NCI-H748 (cell line): ENCODE measurements around the gene GABPB1.
A peak's percentile ranks its signal among the peaks of the same experiment; 100 is the strongest.

Source experiments
- DNase-seq: peaks from one replicate; lab custom pipeline; 2025; ENCODE audit not compliant: unreplicated experiment; lab: John Stamatoyannopoulos, UW

Gene GABPB1

DNA sequence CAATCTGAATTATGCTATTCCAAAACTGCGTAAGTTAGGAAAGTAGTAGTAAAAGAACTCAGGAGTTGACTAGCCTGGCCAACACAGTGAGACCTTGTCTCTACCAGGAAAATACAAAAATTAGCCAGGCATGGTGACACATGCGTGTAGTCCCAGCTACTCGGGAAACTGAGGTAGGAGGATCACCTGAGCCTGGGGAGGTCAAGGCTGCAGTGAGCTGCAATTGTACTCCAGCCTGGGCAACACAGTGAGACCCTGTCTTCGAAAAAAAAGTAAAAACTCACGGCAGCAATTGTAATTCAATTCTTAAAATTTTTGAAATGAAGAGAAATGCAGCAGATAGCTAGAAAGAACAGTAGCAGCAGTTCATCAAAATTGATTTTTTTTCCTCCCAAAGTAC is 9.7 kb downstream of the GABPB1 start:
- DNase-seq, result no peak

DNA sequence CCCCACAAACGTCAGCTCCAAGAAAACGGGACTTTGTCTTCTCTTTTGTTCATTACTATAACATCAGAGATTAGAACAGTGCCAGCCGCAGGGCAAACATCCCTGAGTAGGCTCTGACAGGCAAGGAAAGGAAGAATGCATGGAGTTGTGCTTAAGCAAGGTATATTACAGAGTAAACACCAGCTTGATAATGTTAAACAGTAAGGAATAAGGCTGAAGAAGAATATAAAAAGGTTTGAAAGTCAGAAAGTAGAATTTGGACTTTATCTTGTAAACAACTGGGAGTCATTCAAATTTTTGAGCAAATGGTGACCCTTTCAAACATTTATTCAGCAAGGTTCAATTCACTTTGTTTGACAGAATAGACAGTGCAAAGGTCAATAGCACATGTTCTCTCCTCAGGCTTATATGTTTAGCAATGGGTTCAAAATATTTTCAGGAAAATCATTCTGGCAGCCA is 11.0 kb downstream of the GABPB1 start:
- DNase-seq, result no peak

DNA sequence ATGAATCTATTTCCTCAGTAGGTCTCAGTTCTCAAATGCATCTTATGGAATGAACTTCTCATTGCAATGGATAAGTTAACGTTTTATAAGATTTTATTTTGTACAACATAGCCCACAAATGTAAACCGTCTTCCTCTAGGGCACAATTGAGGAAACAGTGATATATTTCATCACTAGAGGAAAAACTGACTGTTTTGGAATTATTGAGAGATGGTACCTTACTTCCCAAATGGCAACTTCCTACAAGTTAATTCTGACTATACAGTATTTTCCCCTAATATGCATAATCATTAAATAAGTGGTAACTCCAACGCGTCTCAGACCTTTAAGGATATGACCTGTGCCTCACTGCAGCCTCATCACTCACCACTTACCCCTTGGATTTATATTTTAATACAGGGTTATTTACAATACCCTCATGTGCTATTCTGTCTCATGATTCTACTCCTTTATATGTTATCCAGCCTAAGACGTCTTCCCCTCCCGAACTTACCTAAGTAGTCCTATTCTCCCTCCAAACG is 13.3 kb downstream of the GABPB1 start:
- DNase-seq, result no peak

DNA sequence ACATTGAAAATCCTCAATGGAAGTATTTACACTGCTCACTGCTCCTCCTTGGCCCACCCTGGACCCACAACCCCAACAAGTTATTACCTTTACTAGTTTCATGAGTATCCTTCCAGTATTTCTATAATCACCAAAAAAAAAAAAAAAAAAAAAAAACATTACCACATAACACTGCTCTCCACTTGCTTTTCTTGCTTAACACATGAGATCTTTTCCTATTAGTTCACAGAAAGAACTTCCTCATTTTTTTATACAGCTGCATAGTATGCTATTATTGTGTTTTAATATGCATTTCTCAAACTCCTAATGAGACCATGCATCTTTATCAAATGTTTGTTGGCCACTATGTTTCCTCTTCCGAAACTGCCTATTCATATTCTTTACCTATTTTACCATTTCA is 14.6 kb downstream of the GABPB1 start:
- DNase-seq, result no peak

DNA sequence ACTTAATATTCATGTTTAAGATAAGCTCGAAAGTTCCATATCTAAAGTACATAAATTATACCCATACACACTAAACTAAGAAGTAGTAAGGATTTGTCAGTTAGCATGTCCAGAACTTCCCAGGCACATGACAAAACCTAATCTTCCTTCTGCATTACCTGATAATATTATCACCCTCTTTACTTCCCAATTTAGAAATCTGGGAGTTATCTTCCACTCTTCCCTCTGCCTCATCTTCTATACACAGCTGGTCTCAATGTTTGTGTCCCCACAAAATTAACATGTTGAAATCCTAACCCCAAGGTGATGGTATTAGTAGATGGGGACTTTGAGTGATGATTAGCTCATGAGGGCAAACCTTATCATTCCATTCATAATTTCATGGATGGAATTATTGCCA is 15.3 kb downstream of the GABPB1 start:
- no peak for DNase-seq

DNA sequence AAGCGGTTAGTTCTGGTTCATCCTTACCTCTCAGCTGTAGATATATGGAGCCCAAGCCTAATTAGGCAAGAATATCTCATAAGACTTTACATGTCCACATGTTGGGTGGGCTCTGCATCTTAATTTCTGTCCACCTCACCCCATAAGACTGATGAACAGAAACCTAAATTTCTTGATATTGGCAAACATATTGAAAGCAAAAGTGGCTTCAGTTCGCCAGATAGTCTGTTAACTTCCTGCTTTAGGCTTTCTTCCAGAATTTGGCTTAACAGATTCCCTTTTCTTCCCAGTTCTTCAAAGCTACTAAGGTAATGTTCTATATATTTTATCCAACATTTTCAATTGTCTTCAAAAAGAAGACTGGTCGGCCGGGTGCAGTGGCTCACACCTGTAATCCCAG is 19.7 kb downstream of the GABPB1 start:
- DNase-seq, result no peak

DNA sequence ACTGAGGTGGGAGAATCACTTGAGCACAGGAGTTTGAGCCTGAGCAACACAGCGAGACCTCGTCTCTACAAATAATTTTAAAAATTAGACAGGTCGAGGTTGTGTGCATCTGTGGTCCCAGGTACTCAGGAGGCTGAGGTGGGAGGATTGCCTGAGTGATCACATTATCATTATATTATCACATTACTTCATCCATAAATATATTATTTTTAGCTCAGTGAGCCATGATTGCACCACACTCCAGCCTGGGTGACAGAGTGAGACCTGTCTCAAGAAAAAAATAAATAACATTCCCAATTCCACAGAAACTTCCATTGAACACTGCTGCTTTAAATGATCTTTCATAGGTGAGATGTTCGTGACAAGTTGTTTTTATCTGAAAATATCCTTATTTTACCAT is 21.8 kb downstream of the GABPB1 start:
- DNase-seq, result no peak

DNA sequence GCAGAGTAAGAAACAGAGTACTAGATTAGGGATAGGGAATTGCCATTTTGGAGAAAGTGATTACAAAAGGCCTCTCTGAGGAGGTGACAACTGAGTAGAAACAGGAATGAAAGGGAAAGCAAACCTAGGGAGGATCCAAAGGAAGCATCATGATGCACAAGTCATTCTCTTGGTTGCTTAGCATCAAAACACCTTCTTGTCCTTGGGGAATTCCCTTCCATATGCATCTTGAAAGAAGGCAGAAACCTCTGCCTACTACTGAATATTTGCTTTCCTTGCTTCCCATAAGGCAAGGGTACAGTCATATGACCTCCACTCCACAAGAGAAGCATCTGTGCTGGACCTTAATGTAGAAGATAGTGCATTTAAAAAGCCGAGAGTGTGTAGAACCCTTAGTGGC is 24.1 kb downstream of the GABPB1 start:
- DNase-seq, result no peak

DNA sequence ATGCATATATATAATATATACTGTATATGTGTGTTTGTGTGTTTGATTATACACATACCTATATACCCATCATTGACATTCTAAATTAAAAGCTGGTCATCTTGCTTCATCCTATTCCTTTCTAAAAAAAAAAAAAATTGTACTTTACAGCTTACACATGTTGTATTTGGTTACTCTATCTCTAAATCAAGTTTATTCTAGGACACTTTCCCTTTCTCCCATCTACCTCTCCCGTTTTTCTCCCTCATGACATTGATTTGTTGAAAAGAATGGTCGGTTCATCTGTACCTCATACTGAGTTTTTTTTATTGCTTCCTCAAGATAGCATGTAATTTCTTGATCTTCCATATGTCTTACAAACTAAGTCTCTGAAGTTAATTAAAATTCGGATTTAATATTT is 26.9 kb downstream of the GABPB1 start:
- DNase-seq, result no peak

DNA sequence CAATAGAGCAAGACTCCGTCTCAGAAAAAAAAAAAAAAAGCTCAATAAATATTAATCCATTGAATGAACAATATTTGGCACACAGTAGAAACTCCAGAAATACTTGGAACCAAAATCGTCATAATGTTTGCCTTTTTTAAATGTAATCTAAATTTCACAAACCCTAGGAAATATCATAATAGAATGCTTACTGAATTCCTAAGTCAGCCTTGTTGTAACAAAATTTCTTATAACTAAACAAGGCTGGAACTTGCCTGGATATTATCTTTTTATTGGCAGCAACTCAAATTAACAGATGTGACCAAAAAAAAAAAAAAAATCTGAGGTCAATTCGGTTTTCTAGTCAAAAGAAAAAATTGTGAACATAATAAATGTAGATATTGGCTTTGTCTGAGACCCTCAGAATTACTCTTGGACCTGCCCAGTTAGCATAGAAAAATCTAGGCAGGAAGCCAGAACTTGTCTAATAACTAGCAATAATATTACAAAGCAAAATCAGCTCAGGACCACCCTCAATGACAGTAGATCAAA is 33.3 kb downstream of the GABPB1 start:
- no peak for DNase-seq

DNA sequence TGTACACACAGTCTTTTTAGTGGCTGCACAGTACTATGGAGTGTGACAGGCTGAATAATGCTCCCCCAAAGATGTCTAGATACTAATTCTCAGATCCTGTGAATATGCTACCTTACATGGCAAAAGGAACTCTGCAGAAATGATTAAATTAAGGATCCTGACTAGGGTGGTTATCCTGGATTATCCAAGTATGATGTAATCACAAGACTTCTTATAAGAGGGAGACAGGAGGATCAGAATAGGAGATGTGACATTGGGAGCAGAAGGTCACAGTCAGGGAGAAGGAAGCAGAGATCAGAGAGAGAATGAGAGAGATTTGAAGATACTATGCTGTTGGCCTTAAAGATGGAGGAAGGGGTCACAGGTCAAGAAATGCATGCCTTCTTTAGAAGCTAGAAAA is 34.5 kb downstream of the GABPB1 start:
- DNase-seq, result no peak

DNA sequence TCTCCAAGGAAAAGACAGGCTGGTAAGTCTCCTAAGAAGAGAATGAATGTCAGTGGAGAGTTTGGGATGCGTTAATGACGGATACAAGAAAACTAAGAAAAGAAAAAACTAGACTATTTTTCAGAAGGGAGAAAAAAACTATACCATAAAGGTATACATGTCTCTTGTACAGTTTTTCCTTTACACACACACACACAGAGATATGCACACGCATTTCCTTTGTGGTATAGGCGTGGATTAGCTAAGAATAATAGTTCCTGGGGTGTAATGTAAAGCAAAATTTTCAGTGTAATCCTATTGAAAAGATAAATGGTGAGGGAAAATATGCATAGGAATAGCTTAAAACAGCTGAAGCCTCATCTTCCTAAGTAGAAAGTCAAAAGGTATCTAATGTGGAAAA is 36.3 kb downstream of the GABPB1 start:
- DNase-seq, result no peak

DNA sequence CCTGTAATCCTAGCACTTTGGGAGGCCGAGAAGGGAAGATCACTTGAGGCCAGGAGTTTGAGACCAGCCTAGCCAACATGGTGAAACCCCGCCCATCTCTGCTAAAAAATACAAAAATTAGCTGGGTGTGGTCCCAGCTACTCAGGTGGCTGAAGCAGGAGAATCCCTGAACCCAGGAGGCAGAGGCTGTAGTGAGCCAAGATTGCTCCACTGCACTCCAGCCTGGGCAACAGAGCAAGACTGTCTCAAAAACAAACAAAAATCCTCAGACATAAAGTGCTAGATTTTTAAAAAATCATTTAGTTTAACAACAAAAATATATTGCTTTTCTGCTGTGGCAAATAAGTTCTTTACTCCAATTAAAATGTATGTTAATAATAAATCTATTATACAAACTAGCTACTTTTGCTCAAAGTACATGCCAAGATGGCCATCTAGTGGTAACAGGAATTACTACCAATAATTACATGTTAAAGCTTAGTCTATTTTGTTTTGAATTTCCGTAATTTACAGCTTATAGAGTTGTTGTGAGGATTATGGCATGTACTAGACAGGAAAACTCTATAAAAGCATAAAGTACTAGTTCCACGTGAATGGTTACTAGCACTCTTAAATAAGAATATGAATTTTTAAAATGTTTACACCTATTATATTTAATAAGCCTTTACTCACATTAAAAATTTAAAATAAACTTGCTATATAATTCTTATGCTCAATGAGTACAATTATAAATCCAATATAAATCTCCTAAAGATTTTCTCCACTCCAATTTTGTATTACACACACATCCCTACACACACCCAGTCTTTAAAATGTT is 39.0 kb downstream of the GABPB1 start:
- peak; percentile 29 for DNase-seq

DNA sequence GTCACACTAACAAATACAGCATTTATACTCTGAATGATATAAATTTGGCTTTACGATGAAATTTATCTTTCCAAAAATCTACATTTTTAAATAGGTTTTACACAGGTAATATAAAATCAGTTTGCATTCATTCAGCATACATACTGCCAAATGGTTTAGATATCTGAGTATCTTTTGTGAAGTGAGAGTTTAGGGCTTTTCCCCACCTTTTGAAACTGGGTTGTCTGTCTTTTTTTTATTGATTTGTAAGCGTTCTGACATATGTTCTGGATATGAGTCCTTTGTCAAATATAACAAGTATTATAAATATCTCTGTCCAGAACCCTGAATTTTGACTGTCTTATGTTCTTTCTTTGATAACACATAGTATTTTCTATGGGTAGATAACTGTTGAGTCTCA is 42.4 kb downstream of the GABPB1 start:
- DNase-seq, result no peak

DNA sequence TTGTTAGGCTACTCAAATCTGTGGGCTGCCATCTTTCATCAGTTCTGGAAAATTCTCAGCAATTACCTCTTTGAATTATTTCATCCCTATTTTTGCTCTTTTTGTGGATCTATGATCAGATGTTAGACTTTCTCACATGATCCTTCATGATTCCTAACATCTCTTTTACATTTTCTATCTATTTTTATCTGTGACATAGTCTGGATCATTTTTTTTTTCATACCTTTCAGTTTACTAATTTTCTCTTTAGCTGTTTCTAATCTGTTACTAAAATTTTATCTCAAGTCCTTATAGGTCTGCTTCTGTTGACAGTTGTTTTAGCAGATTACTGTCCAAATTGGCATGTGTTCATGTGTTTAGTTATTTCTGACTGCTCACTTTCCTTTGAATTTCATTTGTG is 47.2 kb downstream of the GABPB1 start:
- no peak for DNase-seq

DNA sequence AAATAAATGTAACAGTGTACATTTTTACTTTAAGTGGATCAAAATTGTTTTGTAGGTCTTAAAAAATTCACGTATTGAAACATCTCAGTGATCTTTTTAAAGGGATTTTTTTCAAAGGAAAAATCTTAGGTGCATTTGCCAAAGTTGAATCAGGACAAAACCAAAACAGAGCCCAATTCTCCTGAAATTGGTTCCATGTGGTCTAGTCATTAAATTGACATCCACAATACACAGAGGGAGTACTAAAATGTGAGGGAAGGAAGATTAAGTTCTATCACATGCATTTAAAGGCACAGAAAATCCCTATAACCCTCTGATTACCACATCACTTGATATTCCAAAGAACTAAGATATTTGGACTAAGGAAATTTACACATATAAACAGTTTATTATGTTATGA is 50.2 kb downstream of the GABPB1 start:
- no peak for DNase-seq

DNA sequence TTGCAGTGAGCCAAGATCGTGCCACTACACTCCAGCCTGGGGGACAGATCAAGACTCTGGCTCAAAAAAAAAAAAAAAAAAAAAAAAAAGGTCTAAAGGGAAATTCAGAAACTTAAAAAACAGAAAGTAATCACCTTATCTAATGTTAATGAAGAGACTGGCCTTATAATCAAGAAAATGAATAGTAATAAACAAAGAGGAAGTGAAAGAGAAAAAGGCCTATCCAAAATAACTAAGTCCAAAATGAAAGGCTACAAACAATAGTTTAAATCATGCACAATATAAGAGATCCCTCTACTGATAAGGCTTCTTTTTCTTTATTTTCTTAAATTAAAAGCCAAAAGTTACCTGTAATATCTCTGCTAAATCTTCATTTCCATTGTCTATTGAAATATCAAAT is 52.4 kb downstream of the GABPB1 start:
- no peak for DNase-seq

DNA sequence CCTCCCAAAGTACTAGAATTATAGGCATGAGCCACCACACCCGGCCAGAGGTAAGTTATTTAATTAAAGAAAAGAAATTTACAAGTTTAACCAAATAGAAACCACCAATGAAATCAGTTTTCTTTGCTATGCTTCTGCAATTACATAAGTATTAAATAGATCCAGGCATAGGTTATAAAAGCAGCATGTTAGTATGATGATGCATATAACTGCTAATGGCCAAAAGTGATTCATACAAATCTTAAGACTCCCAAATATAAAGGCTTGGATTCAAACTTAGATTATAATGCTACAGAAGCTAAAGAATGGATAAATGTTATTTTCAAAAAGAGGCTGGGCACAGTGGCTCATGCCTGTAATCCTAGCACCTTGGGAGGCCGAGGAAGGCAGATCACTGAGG is 56.7 kb downstream of the GABPB1 start:
- DNase-seq, result no peak

DNA sequence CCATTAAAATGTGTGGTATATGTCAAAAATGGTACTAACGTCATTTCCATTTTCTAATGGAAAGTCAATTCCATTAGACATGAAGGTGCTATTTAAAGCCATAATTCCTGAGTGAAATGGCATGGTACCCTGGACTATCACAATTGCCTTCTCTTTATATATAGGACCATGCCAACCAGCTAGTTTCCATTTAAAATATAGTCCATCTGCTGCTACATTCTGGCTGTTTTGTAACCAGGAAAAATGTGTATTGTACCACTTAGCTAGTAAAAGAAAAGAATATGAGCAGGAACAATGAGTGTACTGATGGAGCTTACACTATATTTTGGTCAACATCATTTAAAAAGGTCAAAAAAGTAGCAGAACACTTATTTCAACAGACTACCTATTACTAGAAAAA is 59.0 kb downstream of the GABPB1 start:
- no peak for DNase-seq

DNA sequence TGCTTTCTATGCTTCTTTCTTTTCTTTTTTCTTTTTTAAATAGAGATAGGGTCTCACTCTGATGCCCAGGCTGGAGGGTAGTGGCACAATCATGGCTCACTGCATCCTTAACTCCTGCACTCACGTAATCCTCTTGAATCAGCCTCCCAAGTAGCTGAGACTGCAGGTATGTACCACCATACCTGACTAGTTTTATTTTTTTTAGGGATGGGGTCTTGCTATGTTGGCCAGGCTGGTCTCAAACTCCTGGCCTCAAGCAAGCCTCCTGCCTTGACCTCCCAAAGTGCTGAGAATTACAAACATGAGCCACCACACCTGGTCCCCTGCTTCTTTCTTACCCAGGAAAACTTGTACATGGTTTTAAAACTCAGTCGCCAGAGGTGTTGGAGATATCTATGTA is 65.2 kb downstream of the GABPB1 start:
- no peak for DNase-seq

DNA sequence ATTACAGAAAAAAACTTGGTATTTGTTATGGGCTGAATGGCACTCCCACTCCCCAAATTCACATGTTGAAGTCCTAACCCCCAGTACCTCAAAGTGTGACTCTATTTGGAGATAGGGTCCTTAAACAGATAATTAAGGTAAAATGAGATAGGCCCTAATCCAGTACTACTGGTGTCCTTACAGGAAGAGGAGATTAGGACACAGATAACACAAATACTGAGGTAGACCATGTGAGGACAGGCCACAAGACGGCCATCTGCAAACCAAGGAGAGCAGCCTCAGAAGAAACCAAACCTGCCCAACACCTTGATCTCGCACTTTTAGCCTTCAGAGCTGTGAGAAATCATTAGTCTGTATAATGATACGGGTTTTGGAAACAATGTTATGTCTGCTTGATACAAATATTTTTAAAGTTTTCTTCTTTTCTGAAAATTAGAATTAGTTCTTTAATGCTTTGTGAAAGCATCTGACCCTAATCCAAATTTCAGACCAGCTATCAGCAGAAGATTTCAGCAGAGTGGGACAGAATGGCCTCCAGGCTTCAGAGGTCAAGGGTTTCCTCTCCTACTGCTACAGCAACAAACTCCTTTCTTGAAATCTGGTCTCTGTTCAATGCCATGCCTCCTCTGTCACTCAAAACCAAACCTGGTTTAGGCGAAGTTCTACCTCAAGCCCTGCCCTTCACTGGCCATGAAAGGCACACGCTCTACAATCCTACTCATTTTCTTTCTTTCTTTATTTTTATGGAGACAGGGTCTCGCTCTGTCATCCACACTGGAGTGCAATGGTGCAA is 67.5 kb downstream of the GABPB1 start:
- no peak for DNase-seq

DNA sequence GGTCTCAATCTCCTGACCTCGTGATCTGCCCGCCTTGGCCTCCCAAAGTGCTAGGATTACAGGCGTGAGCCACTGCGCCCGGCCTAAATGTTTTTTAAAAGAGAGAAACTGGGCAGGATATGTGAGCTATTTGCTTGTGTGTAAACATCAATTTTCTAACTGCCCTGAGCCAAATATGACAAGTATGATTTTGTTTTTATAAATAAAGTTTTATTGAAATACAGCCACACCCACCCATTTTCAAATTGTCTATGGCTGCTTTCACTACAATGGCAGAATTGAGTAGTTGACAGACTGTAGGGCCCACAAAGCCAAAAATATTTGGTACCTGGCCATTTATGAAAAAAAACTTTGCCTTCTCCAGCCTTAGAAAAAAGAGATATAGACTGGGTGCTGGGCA is 73.6 kb downstream of the GABPB1 start:
- DNase-seq, result no peak
